ENCODE measurements around the gene SMIM36.

Gene SMIM36

GRCh38 chr17:55492781-55493341 lies 18.4 kb downstream of the SMIM36 start:
- CTCF ChIA-PET = no interaction called here
- DNase-seq (ENCODE audit: low read depth, low spot score) = no peak
- no peak overlapping the region for H3K4me3 ChIP-seq (ENCODE audit: low read depth, low read length)
- POLR2A ChIA-PET = no interaction called here
- TF ChIP-seq CTCF (IDR thresholded peaks at IDR 0.05; ENCODE audit: insufficient read depth, low read length, missing control alignments) = no peak

GRCh38 chr17:55490376-55490775 lies 20.9 kb downstream of the SMIM36 start:
- no peak for TF ChIP-seq CTCF (IDR thresholded peaks at IDR 0.05; ENCODE audit: insufficient read depth, low read length, missing control alignments)
- ChIA-PET POLR2A (no interaction called here), CTCF (no interaction called here)
- no peak overlapping the region for H3K4me3 ChIP-seq (ENCODE audit: low read depth, low read length)
- DNase-seq (ENCODE audit: low read depth, low spot score) = no peak

GRCh38 chr17:55487695-55488432 lies 23.4 kb downstream of the SMIM36 start:
- TF ChIP-seq CTCF (IDR thresholded peaks at IDR 0.05; ENCODE audit: insufficient read depth, low read length, missing control alignments) = no peak
- DNase-seq (ENCODE audit: low read depth, low spot score) = no peak
- ChIA-PET POLR2A (no interaction called here), CTCF (no interaction called here)
- no peak overlapping the region for H3K4me3 ChIP-seq (ENCODE audit: low read depth, low read length)

GRCh38 chr17:55484575-55484974 lies 26.7 kb downstream of the SMIM36 start:
- no peak for TF ChIP-seq CTCF (IDR thresholded peaks at IDR 0.05; ENCODE audit: insufficient read depth, low read length, missing control alignments)
- ChIA-PET POLR2A (no interaction called here), CTCF (no interaction called here)
- DNase-seq (ENCODE audit: low read depth, low spot score) = no peak
- H3K4me3 ChIP-seq (ENCODE audit: low read depth, low read length) = no peak overlapping the region

- no peak for TF ChIP-seq CTCF (IDR thresholded peaks at IDR 0.05; ENCODE audit: insufficient read depth, low read length, missing control alignments)
- DNase-seq (ENCODE audit: low read depth, low spot score) = no peak
- ChIA-PET CTCF (no interaction called here), POLR2A (no interaction called here)
- no peak overlapping the region for H3K4me3 ChIP-seq (ENCODE audit: low read depth, low read length)
These were observed 28.5 kb downstream of the SMIM36 start for GRCh38 chr17:55482591-55483389.

- ChIA-PET CTCF (no interaction called here), POLR2A (no interaction called here)
- no peak for DNase-seq (ENCODE audit: low read depth, low spot score)
- TF ChIP-seq CTCF (IDR thresholded peaks at IDR 0.05; ENCODE audit: insufficient read depth, low read length, missing control alignments) = no peak
- H3K4me3 ChIP-seq (ENCODE audit: low read depth, low read length) = no peak overlapping the region
These were observed 30.5 kb downstream of the SMIM36 start for GRCh38 chr17:55480631-55481315.
